ENCODE results near the gene TGM2.

- TF ChIP-seq, protein P1, sequence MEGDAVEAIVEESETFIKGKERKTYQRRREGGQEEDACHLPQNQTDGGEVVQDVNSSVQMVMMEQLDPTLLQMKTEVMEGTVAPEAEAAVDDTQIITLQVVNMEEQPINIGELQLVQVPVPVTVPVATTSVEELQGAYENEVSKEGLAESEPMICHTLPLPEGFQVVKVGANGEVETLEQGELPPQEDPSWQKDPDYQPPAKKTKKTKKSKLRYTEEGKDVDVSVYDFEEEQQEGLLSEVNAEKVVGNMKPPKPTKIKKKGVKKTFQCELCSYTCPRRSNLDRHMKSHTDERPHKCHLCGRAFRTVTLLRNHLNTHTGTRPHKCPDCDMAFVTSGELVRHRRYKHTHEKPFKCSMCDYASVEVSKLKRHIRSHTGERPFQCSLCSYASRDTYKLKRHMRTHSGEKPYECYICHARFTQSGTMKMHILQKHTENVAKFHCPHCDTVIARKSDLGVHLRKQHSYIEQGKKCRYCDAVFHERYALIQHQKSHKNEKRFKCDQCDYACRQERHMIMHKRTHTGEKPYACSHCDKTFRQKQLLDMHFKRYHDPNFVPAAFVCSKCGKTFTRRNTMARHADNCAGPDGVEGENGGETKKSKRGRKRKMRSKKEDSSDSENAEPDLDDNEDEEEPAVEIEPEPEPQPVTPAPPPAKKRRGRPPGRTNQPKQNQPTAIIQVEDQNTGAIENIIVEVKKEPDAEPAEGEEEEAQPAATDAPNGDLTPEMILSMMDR (IDR thresholded peaks at IDR 0.05) = no peak
- TF ChIP-seq EZH2 (IDR thresholded peaks at IDR 0.05; ENCODE audit: borderline replicate concordance, insufficient read depth, low read depth, low read length, poor library complexity, severe bottlenecking) = no peak
Observed at GRCh38 chr20:38133680-38134426, 31.2 kb downstream of the TGM2 start.
